GM12801 (cell line): Measurements from ENCODE around the gene JAKMIP1.

Experiments used
- TF ChIP-seq, protein P1 (sequence below): IDR thresholded peaks from one replicate; pipeline ENCODE4 v1.5.1; 2011; ENCODE audit warnings: control low read depth; ENCODE audit not compliant: insufficient read length; ENCODE audit errors: extremely low read depth

Gene JAKMIP1

GRCh38 chr4:6104541-6105130 lies 95.7 kb downstream of the JAKMIP1 start:
- TF ChIP-seq, protein P1, sequence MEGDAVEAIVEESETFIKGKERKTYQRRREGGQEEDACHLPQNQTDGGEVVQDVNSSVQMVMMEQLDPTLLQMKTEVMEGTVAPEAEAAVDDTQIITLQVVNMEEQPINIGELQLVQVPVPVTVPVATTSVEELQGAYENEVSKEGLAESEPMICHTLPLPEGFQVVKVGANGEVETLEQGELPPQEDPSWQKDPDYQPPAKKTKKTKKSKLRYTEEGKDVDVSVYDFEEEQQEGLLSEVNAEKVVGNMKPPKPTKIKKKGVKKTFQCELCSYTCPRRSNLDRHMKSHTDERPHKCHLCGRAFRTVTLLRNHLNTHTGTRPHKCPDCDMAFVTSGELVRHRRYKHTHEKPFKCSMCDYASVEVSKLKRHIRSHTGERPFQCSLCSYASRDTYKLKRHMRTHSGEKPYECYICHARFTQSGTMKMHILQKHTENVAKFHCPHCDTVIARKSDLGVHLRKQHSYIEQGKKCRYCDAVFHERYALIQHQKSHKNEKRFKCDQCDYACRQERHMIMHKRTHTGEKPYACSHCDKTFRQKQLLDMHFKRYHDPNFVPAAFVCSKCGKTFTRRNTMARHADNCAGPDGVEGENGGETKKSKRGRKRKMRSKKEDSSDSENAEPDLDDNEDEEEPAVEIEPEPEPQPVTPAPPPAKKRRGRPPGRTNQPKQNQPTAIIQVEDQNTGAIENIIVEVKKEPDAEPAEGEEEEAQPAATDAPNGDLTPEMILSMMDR: no peak

DNA sequence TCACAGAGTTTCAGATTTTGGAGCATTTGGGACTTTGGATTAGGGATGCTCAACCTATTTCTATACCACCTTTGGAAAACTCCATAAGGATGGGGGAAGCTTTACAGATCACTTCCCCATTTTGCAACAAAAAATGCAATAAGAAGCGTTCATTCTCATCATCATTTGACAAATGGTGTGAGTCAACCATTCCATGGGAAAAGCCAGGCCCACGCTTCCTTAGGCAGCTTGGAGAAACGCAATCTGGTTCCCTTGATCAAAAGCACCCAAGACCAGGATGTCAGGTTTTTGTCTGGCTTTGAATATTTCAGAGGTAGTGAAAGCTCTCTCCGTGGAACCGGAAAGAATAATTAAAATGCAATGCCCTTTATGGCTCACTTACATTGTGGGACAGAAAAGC lies 102.8 kb downstream of the JAKMIP1 start:
- TF ChIP-seq, protein P1: no peak

GRCh38 chr4:6095897-6096296 lies 104.5 kb downstream of the JAKMIP1 start:
- TF ChIP-seq, protein P1: no peak

- TF ChIP-seq, protein P1: no peak
Observed at GRCh38 chr4:6095023-6095752, 105.2 kb downstream of the JAKMIP1 start.

GRCh38 chr4:6093671-6094070 lies 106.7 kb downstream of the JAKMIP1 start:
- TF ChIP-seq, protein P1: no peak

DNA sequence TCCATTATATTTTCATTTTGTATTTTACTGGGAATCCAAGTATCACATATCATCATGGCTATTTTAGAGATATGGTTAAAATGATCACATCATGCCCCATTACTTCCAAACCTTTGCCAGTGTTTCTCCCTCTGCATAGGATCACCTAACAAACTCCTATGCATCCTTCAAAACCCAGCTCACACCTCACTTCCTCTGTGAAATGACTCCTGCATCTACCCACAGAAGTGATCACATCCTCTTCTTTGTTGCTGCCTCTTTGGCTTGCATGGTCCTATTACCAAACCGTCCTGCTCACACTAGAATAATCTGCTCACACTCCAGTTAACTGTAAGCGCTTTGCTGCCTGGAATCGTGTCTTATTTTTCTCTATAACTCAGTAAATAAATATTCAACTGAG lies 107.4 kb downstream of the JAKMIP1 start:
- TF ChIP-seq, protein P1: no peak

DNA sequence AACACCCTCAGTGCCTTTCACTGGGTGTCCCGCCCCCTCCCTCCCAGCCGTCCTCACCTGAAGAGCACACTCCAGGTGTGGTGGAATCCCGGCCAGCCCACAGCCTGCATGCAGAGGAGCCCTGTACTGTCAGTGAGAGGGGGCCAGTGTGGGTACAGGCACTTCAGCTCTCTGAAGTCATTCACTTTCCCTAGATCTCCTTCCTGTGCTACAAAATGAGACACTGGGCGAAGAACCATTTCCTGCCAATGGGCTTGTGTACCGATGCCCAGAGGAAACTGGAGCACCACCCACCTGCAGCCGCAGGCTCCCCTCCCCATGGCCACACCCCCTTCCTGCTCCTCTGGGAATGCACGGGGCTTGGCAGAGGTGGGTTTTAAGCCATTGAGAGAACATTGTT lies 108.2 kb downstream of the JAKMIP1 start:
- TF ChIP-seq, protein P1: no peak
